ENCODE results near the gene SV2C.

The SV2C gene

DNA sequence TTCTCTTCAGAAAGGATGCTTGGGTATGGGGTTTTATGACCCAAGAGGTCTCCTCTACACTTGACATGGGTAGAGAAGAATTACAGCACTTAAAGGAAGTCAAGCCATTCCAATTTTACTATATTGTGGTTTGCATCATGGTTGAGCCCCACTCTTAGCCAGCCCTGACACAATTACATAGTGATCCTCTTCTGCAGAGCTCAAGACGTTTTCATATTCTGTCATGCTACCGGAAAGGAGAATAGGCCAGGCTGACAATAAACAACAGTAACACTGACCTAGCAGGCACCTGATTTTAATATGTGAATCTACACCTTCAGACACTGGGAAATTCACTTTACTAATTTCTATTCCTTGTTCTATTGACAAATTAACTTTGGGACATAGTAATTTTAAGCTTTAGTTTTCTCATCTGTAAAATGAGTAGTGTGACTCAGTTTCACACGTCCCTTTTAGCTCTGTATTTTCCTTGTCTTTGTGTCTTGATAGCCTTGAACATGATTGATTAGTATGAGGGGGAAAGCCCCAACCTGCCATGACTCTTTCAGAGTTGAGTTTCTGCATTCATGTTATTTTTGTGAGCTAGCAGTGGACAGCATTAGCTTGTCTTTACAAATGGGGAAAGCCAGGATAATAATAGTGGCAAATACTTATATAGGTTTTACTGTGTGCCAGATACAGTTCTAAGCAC is 83.8 kb downstream of the SV2C start:
- TF ChIP-seq, protein P1, sequence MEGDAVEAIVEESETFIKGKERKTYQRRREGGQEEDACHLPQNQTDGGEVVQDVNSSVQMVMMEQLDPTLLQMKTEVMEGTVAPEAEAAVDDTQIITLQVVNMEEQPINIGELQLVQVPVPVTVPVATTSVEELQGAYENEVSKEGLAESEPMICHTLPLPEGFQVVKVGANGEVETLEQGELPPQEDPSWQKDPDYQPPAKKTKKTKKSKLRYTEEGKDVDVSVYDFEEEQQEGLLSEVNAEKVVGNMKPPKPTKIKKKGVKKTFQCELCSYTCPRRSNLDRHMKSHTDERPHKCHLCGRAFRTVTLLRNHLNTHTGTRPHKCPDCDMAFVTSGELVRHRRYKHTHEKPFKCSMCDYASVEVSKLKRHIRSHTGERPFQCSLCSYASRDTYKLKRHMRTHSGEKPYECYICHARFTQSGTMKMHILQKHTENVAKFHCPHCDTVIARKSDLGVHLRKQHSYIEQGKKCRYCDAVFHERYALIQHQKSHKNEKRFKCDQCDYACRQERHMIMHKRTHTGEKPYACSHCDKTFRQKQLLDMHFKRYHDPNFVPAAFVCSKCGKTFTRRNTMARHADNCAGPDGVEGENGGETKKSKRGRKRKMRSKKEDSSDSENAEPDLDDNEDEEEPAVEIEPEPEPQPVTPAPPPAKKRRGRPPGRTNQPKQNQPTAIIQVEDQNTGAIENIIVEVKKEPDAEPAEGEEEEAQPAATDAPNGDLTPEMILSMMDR (IDR thresholded peaks at IDR 0.05; ENCODE audit: control insufficient read depth, insufficient read depth, low read depth, low read length, missing control alignments), result no peak
- no peak for DNase-seq (ENCODE audit: low read depth)
- H3K4me3 ChIP-seq (ENCODE audit: control insufficient read depth, low read depth, low read length), result no peak overlapping the region

DNA sequence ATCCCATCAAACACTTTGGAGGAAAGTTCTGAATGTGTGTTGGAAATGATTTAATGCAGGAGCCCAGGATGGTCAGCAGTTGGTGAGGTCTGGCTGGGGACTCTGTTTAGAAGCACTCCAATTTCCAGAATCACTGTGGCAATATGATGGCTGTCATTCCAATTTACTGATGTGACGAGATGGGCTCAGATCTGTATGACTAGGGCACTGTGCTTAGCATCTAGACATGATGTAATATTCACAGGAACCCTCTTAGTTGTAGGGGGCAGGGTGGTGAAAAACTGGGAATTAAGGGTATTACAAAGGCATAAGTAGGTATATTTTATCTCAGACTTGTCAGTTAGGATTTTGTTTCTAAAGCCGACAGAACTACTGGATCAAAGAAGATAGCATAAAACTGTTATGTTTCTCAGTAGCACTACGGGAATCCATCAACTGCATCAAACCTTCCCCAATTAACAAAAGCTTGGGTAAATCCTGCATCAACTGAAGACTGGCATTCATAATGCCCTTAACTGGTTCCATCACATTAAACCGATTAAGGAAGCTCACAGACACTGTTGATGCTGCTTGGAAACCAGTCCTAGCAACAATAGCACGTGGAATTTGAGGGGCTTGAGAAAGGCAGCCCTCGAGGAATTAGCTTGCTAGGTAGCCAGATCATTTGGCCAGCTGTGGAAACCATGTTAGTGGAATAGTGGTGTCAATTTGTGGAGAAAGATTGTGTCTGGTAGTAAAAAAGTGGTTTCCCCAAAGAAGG is 86.1 kb downstream of the SV2C start:
- TF ChIP-seq, protein P1 (IDR thresholded peaks at IDR 0.05; ENCODE audit: control insufficient read depth, insufficient read depth, low read depth, low read length, missing control alignments), result no peak
- DNase-seq (ENCODE audit: low read depth), result no peak

DNA sequence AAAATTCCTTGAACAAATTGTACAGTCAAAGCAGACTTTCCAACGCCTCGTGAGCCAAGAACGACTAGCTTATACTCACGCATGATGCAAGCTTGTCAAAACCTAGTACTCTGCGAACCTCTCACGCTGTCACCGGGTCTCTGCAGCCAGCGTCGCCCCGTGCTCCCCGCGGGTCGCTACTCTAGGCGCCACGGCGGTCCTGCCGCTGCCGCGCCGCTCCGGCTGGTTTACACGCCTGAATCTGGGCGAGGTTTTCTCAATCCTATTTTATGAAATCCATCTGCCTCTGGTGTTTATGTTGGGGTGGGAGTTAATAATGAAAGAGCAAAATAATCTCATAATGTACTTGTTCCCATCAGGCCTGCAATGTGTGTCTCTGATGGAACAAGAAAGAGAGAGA is 90.9 kb downstream of the SV2C start:
- DNase-seq (ENCODE audit: low read depth), result no peak
- TF ChIP-seq, protein P1 (IDR thresholded peaks at IDR 0.05; ENCODE audit: control insufficient read depth, insufficient read depth, low read depth, low read length, missing control alignments), result no peak
- no peak overlapping the region for H3K4me3 ChIP-seq (ENCODE audit: control insufficient read depth, low read depth, low read length)

More for the DNA sequence above, 86.1 kb downstream of the SV2C start:
- H3K4me3 ChIP-seq (ENCODE audit: control insufficient read depth, low read depth, low read length), result no peak overlapping the region

DNA sequence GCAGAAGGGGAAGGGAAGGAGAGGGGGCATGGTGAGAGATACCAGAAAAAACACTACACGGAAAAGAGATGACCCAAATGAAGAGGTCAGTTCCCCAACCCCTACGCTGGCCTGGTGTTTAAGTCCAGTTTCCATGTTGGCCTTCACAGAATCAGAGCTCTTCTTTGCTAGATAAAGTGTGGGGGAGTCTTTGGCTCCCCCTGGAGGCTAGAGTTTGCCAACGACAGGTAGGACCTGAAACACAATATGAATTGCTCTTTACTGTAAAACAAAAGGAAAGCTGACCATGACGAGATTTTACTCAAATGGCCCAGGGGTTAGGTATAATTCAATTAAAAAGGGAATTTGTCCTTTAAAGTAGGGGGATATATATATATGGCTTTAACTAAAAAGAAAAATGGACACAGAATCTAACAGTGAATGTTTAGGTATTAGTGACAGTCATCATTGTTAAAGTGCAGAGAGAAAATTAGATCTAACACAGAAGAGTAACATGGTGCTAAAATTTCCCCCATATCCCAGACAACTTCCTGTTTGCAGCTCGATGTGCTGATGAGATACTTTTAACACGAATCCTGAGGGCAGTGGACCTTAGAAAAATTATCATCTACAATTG is 92.0 kb downstream of the SV2C start:
- no peak overlapping the region for H3K4me3 ChIP-seq (ENCODE audit: control insufficient read depth, low read depth, low read length)
- DNase-seq (ENCODE audit: low read depth), result no peak
- TF ChIP-seq, protein P1 (IDR thresholded peaks at IDR 0.05; ENCODE audit: control insufficient read depth, insufficient read depth, low read depth, low read length, missing control alignments), result peak; percentile 76

DNA sequence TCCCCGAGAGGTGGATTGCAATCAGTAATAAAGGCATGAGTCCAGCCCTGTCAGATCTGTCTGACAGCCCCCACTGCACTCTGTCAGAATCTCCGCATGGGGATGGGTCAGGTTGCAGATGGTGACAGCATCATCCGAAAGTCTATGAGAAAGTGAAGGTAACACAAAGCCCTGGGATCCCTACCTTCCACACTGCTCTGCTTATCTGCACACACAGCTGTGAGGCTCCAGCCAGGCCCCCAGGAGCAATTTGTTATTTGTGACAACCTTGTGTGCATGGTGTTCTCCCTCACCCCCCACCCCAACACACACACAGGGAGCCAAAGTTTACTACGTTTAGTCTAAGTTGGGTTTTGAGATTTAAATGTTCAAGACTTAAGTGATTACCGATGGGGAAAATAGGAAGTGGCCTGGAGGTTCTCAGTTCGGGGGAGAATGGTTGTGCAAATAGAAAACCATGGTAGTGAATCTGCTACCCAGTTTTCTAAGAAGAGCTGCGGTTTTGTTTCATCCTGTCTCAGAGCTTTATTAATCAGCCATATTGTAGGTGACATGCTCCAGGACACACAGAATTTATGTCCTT is 92.7 kb downstream of the SV2C start:
- TF ChIP-seq, protein P1 (IDR thresholded peaks at IDR 0.05; ENCODE audit: control insufficient read depth, insufficient read depth, low read depth, low read length, missing control alignments), result no peak
- DNase-seq (ENCODE audit: low read depth), result no peak
- no peak overlapping the region for H3K4me3 ChIP-seq (ENCODE audit: control insufficient read depth, low read depth, low read length)

DNA sequence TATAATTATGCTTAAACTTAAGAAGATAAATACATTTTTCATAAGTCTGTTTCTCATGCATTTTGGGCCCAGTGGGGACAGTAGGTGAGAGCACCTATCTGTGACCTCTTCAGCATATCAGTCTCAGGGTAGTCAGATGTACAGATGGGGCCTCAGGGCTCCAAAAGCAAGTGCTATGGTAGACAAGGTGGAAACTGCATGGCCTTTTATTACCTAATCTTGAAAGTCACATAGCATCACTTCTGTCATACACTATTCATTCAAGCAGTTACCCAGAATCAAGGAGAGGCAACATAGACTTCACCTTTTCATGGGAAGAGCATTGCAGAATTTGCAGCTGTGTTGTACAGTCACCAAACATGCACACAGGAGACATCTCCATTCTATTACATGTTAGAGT is 94.8 kb downstream of the SV2C start:
- TF ChIP-seq, protein P1 (IDR thresholded peaks at IDR 0.05; ENCODE audit: control insufficient read depth, insufficient read depth, low read depth, low read length, missing control alignments), result no peak
- no peak overlapping the region for H3K4me3 ChIP-seq (ENCODE audit: control insufficient read depth, low read depth, low read length)
- DNase-seq (ENCODE audit: low read depth), result no peak
